ENCODE measurements around the gene NEDD4.
"Not testable (repeated sequence)": the region's sequence is repeated elsewhere in the genome, so short reads cannot be mapped to it uniquely, and the experiment has no call there.

Gene NEDD4

GRCh38 chr15:55858661-55859060 lies 134.8 kb downstream of the NEDD4 start:
- H3K36me3 ChIP-seq (ENCODE audit: insufficient read depth, low read length): no peaks in the 10 kb centered on the region
- 97% methylated on average over 4 of the region's 4 CpGs for WGBS
- H3K4me1 ChIP-seq (ENCODE audit: insufficient read depth, low read length): no peaks in the 10 kb centered on the region

GRCh38 chr15:55856506-55857164 lies 136.8 kb downstream of the NEDD4 start:
- Histone ChIP-seq H3K4me1 (ENCODE audit: insufficient read depth, low read length) (no peaks in the 10 kb centered on the region), H3K4me3 (ENCODE audit: low read length) (no peak overlapping the region), H3K9me3 (ENCODE audit: insufficient read depth, low read depth, low read length) (no peaks in the 10 kb centered on the region), H3K27me3 (ENCODE audit: insufficient read depth, low read length) (no peaks in the 10 kb centered on the region), H3K36me3 (ENCODE audit: insufficient read depth, low read length) (no peaks in the 10 kb centered on the region), H3K27ac (ENCODE audit: low read depth, low read length) (no peak overlapping the region), H3K9ac (ENCODE audit: low read depth, low read length) (no peak overlapping the region)
- 82% methylated on average over 4 of the region's 4 CpGs for WGBS

More at GRCh38 chr15:55858661-55859060, 134.8 kb downstream of the NEDD4 start:
- no peak overlapping the region for H3K9ac ChIP-seq (ENCODE audit: low read depth, low read length)
- no peaks in the 10 kb centered on the region for H3K9me3 ChIP-seq (ENCODE audit: insufficient read depth, low read depth, low read length)
- no peak overlapping the region for H3K27ac ChIP-seq (ENCODE audit: low read depth, low read length)
- no peaks in the 10 kb centered on the region for H3K27me3 ChIP-seq (ENCODE audit: insufficient read depth, low read length)
- no peak overlapping the region for H3K4me3 ChIP-seq (ENCODE audit: low read length)

- 90% methylated on average over 4 of the region's 4 CpGs for WGBS
- Histone ChIP-seq H3K4me1 (ENCODE audit: insufficient read depth, low read length) (no peaks in the 10 kb centered on the region), H3K4me3 (ENCODE audit: low read length) (no peak overlapping the region), H3K27ac (ENCODE audit: low read depth, low read length) (no peak overlapping the region), H3K9me3 (ENCODE audit: insufficient read depth, low read depth, low read length) (no peaks in the 10 kb centered on the region), H3K36me3 (ENCODE audit: insufficient read depth, low read length) (no peaks in the 10 kb centered on the region), H3K27me3 (ENCODE audit: insufficient read depth, low read length) (no peaks in the 10 kb centered on the region), H3K9ac (ENCODE audit: low read depth, low read length) (no peak overlapping the region)
Observed at GRCh38 chr15:55853134-55853533, 140.3 kb downstream of the NEDD4 start.

DNA sequence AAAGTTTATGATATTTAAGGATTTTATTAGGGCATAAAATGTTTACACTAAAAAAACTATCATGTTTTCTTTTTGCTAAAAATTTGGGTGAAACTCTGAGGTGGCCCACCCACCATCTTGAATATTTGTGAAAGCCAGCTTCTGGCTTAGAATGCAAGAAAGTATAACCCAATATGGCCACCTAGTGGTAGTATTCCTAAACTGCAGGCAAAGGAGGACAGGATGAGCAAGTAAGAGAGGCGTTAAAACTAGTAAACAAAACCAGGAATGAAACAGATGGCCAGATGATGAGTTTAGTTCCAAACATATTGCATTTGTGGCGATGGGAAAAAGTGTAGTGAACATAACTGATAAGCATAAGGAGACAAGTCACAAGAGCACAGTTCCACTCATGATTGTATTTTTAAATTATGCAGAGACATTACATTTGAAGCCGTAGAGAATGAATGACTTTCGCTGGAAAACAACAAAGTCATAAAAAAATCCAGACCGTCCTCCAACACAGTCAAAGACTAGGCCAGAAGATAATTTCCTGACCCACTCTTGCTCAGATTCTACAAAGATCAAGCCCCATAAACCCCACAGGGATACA lies 147.2 kb downstream of the NEDD4 start:
- H3K27ac ChIP-seq (ENCODE audit: low read depth, low read length): no peak overlapping the region
- H3K4me3 ChIP-seq (ENCODE audit: low read length): no peak overlapping the region
- 61% methylated on average over 5 of the region's 5 CpGs for WGBS
- H3K27me3 ChIP-seq (ENCODE audit: insufficient read depth, low read length): no peaks in the 10 kb centered on the region
- no peaks in the 10 kb centered on the region for H3K36me3 ChIP-seq (ENCODE audit: insufficient read depth, low read length)
- H3K9me3 ChIP-seq (ENCODE audit: insufficient read depth, low read depth, low read length): no peaks in the 10 kb centered on the region
- H3K4me1 ChIP-seq (ENCODE audit: insufficient read depth, low read length): no peaks in the 10 kb centered on the region
- H3K9ac ChIP-seq (ENCODE audit: low read depth, low read length): no peak overlapping the region

- 89% methylated on average over 4 of the region's 4 CpGs for WGBS
- not testable (repeated sequence) for H3K27me3 ChIP-seq (ENCODE audit: insufficient read depth, low read length); H3K9me3 ChIP-seq (ENCODE audit: insufficient read depth, low read depth, low read length); H3K27ac ChIP-seq (ENCODE audit: low read depth, low read length); H3K36me3 ChIP-seq (ENCODE audit: insufficient read depth, low read length); H3K9ac ChIP-seq (ENCODE audit: low read depth, low read length); H3K4me1 ChIP-seq (ENCODE audit: insufficient read depth, low read length); H3K4me3 ChIP-seq (ENCODE audit: low read length)
Observed at GRCh38 chr15:55842897-55843296, 150.5 kb downstream of the NEDD4 start.

DNA sequence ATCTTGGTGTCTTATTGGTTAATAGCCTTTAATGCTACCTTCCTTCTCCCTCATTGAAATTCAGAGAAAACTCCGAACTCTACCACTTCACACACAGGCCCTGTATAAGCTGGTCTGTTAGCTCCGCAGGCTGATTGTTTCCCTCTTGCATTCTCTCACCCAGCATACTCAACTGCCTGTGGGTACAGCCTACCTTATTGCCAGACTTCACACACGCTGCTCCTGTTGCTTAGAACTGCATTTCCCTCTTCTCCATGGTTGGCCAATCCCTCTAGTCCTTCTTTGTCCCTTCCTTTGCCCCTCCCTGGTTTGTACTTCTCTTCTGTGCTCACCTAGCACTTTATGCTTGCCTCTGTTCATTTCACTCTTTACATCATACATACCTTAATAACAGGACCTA lies 157.5 kb downstream of the NEDD4 start:
- H3K9ac ChIP-seq (ENCODE audit: low read depth, low read length): no peak overlapping the region
- WGBS: 86% methylated on average over 3 of the region's 3 CpGs
- no peaks in the 10 kb centered on the region for H3K36me3 ChIP-seq (ENCODE audit: insufficient read depth, low read length)
- no peak overlapping the region for H3K4me3 ChIP-seq (ENCODE audit: low read length)
- H3K4me1 ChIP-seq (ENCODE audit: insufficient read depth, low read length): no peaks in the 10 kb centered on the region
- no peaks in the 10 kb centered on the region for H3K9me3 ChIP-seq (ENCODE audit: insufficient read depth, low read depth, low read length)
- no peak overlapping the region for H3K27ac ChIP-seq (ENCODE audit: low read depth, low read length)
- H3K27me3 ChIP-seq (ENCODE audit: insufficient read depth, low read length): no peaks in the 10 kb centered on the region

DNA sequence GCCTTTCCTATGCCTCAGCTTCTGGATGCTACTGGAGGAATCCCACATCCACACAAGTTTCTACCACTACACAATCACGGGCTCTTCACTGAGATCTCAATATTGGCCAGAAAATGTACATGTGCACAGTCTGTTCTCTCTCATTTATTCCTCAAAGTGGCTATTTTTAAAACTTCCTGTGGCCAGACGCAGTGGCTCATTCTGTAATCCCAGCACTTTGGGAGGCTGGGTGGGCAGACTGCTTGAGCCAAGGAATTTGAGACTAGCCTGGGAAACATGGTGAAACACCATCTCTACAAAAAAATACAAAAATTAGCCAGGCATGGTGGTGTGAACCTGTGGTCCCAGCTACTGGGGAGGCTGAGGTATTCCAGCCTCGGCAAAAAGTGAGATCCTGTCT lies 159.1 kb downstream of the NEDD4 start:
- no peak overlapping the region for H3K9ac ChIP-seq (ENCODE audit: low read depth, low read length)
- H3K4me3 ChIP-seq (ENCODE audit: low read length): no peak overlapping the region
- no peaks in the 10 kb centered on the region for H3K27me3 ChIP-seq (ENCODE audit: insufficient read depth, low read length)
- H3K27ac ChIP-seq (ENCODE audit: low read depth, low read length): no peak overlapping the region
- 95% methylated on average over 3 of the region's 3 CpGs for WGBS
- no peaks in the 10 kb centered on the region for H3K36me3 ChIP-seq (ENCODE audit: insufficient read depth, low read length)
- no peaks in the 10 kb centered on the region for H3K9me3 ChIP-seq (ENCODE audit: insufficient read depth, low read depth, low read length)
- no peaks in the 10 kb centered on the region for H3K4me1 ChIP-seq (ENCODE audit: insufficient read depth, low read length)

- H3K27me3 ChIP-seq (ENCODE audit: insufficient read depth, low read length): no peaks in the 10 kb centered on the region
- H3K36me3 ChIP-seq (ENCODE audit: insufficient read depth, low read length): no peaks in the 10 kb centered on the region
- no peaks in the 10 kb centered on the region for H3K9me3 ChIP-seq (ENCODE audit: insufficient read depth, low read depth, low read length)
- H3K9ac ChIP-seq (ENCODE audit: low read depth, low read length): no peak overlapping the region
- WGBS: 94% methylated on average over 2 of the region's 2 CpGs
- H3K4me3 ChIP-seq (ENCODE audit: low read length): no peak overlapping the region
- no peaks in the 10 kb centered on the region for H3K4me1 ChIP-seq (ENCODE audit: insufficient read depth, low read length)
- H3K27ac ChIP-seq (ENCODE audit: low read depth, low read length): no peak overlapping the region
Observed at GRCh38 chr15:55829826-55830225, 163.6 kb downstream of the NEDD4 start.

GRCh38 chr15:55827955-55828354 lies 165.5 kb downstream of the NEDD4 start:
- Histone ChIP-seq H3K9ac (ENCODE audit: low read depth, low read length) (no peak overlapping the region), H3K4me3 (ENCODE audit: low read length) (no peak overlapping the region), H3K36me3 (ENCODE audit: insufficient read depth, low read length) (no peaks in the 10 kb centered on the region), H3K9me3 (ENCODE audit: insufficient read depth, low read depth, low read length) (no peaks in the 10 kb centered on the region), H3K4me1 (ENCODE audit: insufficient read depth, low read length) (no peaks in the 10 kb centered on the region), H3K27me3 (ENCODE audit: insufficient read depth, low read length) (no peaks in the 10 kb centered on the region), H3K27ac (ENCODE audit: low read depth, low read length) (no peak overlapping the region)
- 85% methylated on average over 1 of the region's 2 CpGs for WGBS

GRCh38 chr15:55827204-55827603 lies 166.2 kb downstream of the NEDD4 start:
- H3K36me3 ChIP-seq (ENCODE audit: insufficient read depth, low read length): no peaks in the 10 kb centered on the region
- H3K4me1 ChIP-seq (ENCODE audit: insufficient read depth, low read length): no peaks in the 10 kb centered on the region
- 77% methylated on average over 2 of the region's 2 CpGs for WGBS
- H3K9ac ChIP-seq (ENCODE audit: low read depth, low read length): no peak overlapping the region
- H3K27me3 ChIP-seq (ENCODE audit: insufficient read depth, low read length): no peaks in the 10 kb centered on the region
- H3K27ac ChIP-seq (ENCODE audit: low read depth, low read length): no peak overlapping the region
- no peaks in the 10 kb centered on the region for H3K9me3 ChIP-seq (ENCODE audit: insufficient read depth, low read depth, low read length)
- no peak overlapping the region for H3K4me3 ChIP-seq (ENCODE audit: low read length)

- Histone ChIP-seq H3K36me3 (ENCODE audit: insufficient read depth, low read length) (no peaks in the 10 kb centered on the region), H3K27ac (ENCODE audit: low read depth, low read length) (no peak overlapping the region), H3K27me3 (ENCODE audit: insufficient read depth, low read length) (no peaks in the 10 kb centered on the region), H3K9ac (ENCODE audit: low read depth, low read length) (no peak overlapping the region), H3K9me3 (ENCODE audit: insufficient read depth, low read depth, low read length) (no peaks in the 10 kb centered on the region), H3K4me3 (ENCODE audit: low read length) (no peak overlapping the region), H3K4me1 (ENCODE audit: insufficient read depth, low read length) (no peaks in the 10 kb centered on the region; the same call in 1 of the 2 replicates)
- WGBS: 92% methylated on average over 4 of the region's 4 CpGs
Observed at GRCh38 chr15:55824857-55825613, 168.4 kb downstream of the NEDD4 start.
